Neutrophil (primary cell): Measurements from ENCODE around the gene LRRC39.

Source experiments
- H3K27ac ChIP-seq: fragments of 200-600 bp; sonication (generic); 2 replicates; pipeline ENCODE4 v1.5.1; 2016; ENCODE audit warnings: mild to moderate bottlenecking, moderate library complexity
- H3K27me3 ChIP-seq: fragments of 200-600 bp; sonication (generic); 2 replicates; pipeline ENCODE4 v1.6.0; 2016; ENCODE audit warnings: mild to moderate bottlenecking
- H3K36me3 ChIP-seq: fragments of 200-600 bp; sonication (generic); 2 replicates; pipeline ENCODE4 v1.5.1; 2017
- H3K4me1 ChIP-seq, 2 experiments: fragments of 200-600 bp in 1 of 2; sonication (generic) in 1 of 2; 1 replicate in 1 of 2; 2 replicates in 1 of 2; pipeline versions ENCODE4 v1.5.1 to v1.6.1; 2013 to 2016; ENCODE audit warnings: low read depth in 1 of 2, low read length in 1 of 2, mild to moderate bottlenecking in 1 of 2, moderate library complexity in 1 of 2; ENCODE audit not compliant: control insufficient read depth in 1 of 2, insufficient read depth in 1 of 2
- H3K4me3 ChIP-seq, 2 experiments: fragments of 200-600 bp in 1 of 2; sonication (generic) in 1 of 2; 1 replicate in 1 of 2; 2 replicates in 1 of 2; pipeline ENCODE4 v1.5.1; 2013 to 2016; ENCODE audit warnings: low read depth in 1 of 2, low read length in 1 of 2, mild to moderate bottlenecking in 1 of 2, moderate library complexity in 1 of 2
- H3K9me3 ChIP-seq: fragments of 200-600 bp; sonication (generic); 2 replicates; pipeline ENCODE4 v1.5.1; 2016
- TF ChIP-seq, protein P1 (sequence below): fragments of 200-600 bp; sonication (generic); IDR thresholded peaks from 2 replicates; pipeline ENCODE4 v1.5.1; 2016; ENCODE audit warnings: antibody characterized with exemption

The LRRC39 gene

DNA sequence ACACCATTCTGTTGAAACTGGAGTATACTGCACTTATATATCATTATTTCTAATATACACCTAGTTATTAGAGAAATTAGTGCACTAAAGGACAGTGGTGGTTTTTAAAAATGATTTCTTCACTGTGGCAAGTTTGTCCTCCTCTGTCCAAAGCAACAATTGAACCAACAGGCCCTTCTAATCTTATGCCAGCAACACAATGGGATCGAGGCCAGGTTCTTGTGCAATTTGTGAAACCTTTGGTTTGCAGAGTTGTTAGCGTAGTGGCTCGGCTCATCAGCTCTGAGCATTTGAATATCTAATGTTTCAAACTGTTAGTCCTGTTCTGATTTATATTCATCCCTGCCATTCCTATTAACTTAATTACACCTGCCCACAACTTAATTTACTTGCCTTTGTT is 9.9 kb upstream of the LRRC39 start:
- TF ChIP-seq, protein P1, sequence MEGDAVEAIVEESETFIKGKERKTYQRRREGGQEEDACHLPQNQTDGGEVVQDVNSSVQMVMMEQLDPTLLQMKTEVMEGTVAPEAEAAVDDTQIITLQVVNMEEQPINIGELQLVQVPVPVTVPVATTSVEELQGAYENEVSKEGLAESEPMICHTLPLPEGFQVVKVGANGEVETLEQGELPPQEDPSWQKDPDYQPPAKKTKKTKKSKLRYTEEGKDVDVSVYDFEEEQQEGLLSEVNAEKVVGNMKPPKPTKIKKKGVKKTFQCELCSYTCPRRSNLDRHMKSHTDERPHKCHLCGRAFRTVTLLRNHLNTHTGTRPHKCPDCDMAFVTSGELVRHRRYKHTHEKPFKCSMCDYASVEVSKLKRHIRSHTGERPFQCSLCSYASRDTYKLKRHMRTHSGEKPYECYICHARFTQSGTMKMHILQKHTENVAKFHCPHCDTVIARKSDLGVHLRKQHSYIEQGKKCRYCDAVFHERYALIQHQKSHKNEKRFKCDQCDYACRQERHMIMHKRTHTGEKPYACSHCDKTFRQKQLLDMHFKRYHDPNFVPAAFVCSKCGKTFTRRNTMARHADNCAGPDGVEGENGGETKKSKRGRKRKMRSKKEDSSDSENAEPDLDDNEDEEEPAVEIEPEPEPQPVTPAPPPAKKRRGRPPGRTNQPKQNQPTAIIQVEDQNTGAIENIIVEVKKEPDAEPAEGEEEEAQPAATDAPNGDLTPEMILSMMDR: no peak
- Histone ChIP-seq H3K9me3 (no peaks in the 10 kb centered on the region), H3K4me1 (no peaks in the 10 kb centered on the region), H3K4me3 (no peak overlapping the region), H3K27ac (no peak overlapping the region), H3K27me3 (no peaks in the 10 kb centered on the region), H3K36me3 (no peaks in the 10 kb centered on the region)

- TF ChIP-seq, protein P1: no peak
- no peaks in the 10 kb centered on the region for H3K4me1 ChIP-seq
- H3K36me3 ChIP-seq: no peaks in the 10 kb centered on the region
- no peak overlapping the region for H3K4me3 ChIP-seq
- H3K27ac ChIP-seq: no peak overlapping the region
- no peaks in the 10 kb centered on the region for H3K9me3 ChIP-seq
- H3K27me3 ChIP-seq: no peaks in the 10 kb centered on the region
Measured at GRCh38 chr1:100184536-100184935, 6.5 kb upstream of the LRRC39 start.

DNA sequence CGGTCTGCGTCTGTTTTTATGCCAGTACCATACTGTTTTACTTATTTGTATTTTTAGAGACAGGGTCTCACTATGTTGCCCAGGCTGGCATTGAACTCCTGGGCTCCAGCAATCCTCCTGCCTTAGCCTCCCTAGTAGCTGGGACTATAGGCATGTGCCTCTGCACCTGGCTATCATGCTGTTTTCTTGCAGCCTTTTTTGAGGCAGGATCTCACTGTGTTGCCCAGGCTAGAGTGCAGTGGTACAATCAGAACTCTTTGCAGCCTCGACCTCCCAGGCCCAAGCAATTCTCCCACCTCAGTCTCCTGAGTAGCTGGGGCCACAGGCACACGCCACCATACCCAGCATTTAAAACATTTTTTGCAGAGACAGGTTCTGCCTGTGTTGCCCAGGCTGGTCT is 5.3 kb upstream of the LRRC39 start:
- Histone ChIP-seq H3K27me3 (no peaks in the 10 kb centered on the region), H3K4me1 (no peaks in the 10 kb centered on the region), H3K36me3 (no peaks in the 10 kb centered on the region), H3K4me3 (no peak overlapping the region), H3K27ac (no peak overlapping the region), H3K9me3 (no peaks in the 10 kb centered on the region)
- TF ChIP-seq, protein P1: no peak

DNA sequence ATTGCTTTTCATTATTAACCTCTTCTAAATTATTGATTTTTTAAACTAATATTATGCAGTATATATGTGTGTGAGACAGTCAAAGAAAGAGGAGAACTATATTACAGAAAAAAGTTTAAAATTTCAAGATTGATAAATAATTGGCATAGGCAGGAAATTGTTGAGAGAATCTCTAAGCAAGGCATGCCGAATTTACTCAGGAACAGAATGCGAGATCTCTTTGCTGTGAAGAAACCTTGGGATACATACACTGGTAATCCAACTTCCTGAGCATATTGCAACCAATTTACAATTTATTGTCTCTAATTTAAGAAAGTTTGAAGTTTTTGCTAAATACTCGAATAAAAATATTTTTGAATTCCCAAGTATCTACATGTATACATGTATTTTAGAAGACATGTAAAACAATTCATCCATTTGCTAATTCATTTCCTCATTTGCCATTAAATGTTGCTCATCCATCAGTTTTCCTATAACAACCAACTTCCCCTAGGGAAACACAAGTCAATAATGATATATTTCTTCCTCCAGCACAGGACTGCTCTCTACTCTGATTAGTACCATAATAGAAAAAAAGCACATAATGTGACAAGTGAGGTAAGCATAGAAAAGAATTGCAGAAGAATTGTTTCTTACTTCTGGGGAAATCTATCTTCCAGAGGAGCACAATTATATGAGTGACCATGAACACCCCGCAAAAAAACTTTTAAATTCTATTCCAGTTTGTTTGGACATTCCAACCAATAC is 588 bp downstream of the LRRC39 start:
- no peaks in the 10 kb centered on the region for H3K27me3 ChIP-seq
- no peak overlapping the region for H3K4me3 ChIP-seq
- H3K4me1 ChIP-seq: no peaks in the 10 kb centered on the region
- no peaks in the 10 kb centered on the region for H3K36me3 ChIP-seq
- TF ChIP-seq, protein P1: no peak
- H3K9me3 ChIP-seq: no peaks in the 10 kb centered on the region
- no peak overlapping the region for H3K27ac ChIP-seq

DNA sequence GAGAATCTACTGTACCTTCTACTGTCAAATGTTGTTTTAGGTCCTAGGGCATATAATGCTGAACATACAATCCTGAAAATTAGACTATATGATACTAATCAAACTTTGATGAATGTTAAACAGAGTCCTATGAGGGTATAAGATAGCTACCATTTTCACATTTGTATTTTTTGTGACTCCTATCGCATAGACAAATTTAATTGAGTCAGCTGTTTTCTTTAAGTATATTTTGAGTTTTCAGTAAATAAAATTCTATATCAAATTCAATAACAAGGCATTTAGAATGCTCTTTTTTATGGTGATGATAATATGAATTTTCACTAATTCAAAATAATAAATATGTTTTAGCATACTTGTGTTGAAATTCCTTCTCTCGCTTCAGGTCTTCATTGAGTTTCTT is 10.0 kb downstream of the LRRC39 start:
- no peak overlapping the region for H3K4me3 ChIP-seq

More for the DNA sequence above, 10.0 kb downstream of the LRRC39 start:
- H3K27ac ChIP-seq: no peak overlapping the region
- no peaks in the 10 kb centered on the region for H3K4me1 ChIP-seq
- H3K36me3 ChIP-seq: no peaks in the 10 kb centered on the region
- H3K27me3 ChIP-seq: no peaks in the 10 kb centered on the region
- TF ChIP-seq, protein P1: no peak
- H3K9me3 ChIP-seq: no peaks in the 10 kb centered on the region
